GM12878 (cell line): Measurements from ENCODE around the gene CD151. TPM values are rescaled to one million over a fixed set of nuclear protein-coding genes. Genes with fewer than 3 reads are reported as not detected.

Experiments
- ATAC-seq: fragments of 200-7000 bp; cut with Tn5 transposase; 3 replicates; pipeline ENCODE4 v1.9.1; 2020; ENCODE audit warnings: mild to moderate bottlenecking, moderate library complexity
- BruUV-seq: library from RNA; stranded (reverse); fragments of 400-500 nt; replicated peaks from 2 replicates; lab custom pipeline; 2021; lab: Mats Ljungman, UMichigan
- CTCF ChIA-PET: fragments of 300-600 bp; sonication (Branson Sonifier 250); formaldehyde crosslinking; extraction: SDS; loops from one replicate; lab custom pipeline; 2021; ENCODE audit warnings: inconsistent platforms; lab: Yijun Ruan, JAX
- POLR2A ChIA-PET: fragments of 350-600 bp; formaldehyde crosslinking; extraction: SDS; loops from one replicate; lab custom pipeline; 2021; ENCODE audit warnings: inconsistent platforms; lab: Charles Lee
- RAD21 ChIA-PET: fragments of 300-600 bp; sonication (Branson Sonifier 250); formaldehyde crosslinking; loops from one replicate; lab custom pipeline; 2023; ENCODE audit warnings: antibody characterized with exemption; ENCODE audit not compliant: unreplicated experiment; lab: Charles Lee
- SMC1A ChIA-PET: fragments of 300-600 bp; sonication (Branson Sonifier 250); formaldehyde crosslinking; loops from one replicate; lab custom pipeline; 2023; ENCODE audit not compliant: unreplicated experiment, uncharacterized antibody; lab: Charles Lee
- DNase-seq: peaks from one replicate; pipeline ENCODE4 v3.0.0-alpha.2; 2011; ENCODE audit warnings: low read depth, low spot score
- FAIRE-seq: peaks from 3 replicates; lab custom pipeline; 2011; peaks lifted over from hg19 to GRCh38; lab: Jason Lieb, UNC
- H2AFZ ChIP-seq: 2 replicates; pipeline ENCODE4 v1.6.0; 2011; ENCODE audit warnings: low read depth, low read length, control low read depth; ENCODE audit not compliant: control insufficient read depth
- H3K27ac ChIP-seq: 2 replicates; pipeline ENCODE4 v1.5.1; 2011; ENCODE audit warnings: control low read depth; ENCODE audit not compliant: control insufficient read depth, insufficient read depth
- H3K27me3 ChIP-seq, 2 experiments: replicated peaks in 1 of 2; 2 replicates each; pipeline versions ENCODE4 v1.6.0 to v1.6.1; 2011; ENCODE audit warnings: low read length in 1 of 2; ENCODE audit not compliant: control insufficient read depth in 2 of 2, insufficient read depth in 2 of 2
- H3K36me3 ChIP-seq, 2 experiments: 2 replicates each; pipeline ENCODE4 v1.5.1; 2011; ENCODE audit warnings: low read length in 1 of 2; ENCODE audit not compliant: control insufficient read depth in 2 of 2, insufficient read depth in 2 of 2
- H3K4me1 ChIP-seq: 2 replicates; pipeline ENCODE4 v1.6.1; 2011; ENCODE audit warnings: mild to moderate bottlenecking, low read length, moderate library complexity, mixed read lengths; ENCODE audit not compliant: control insufficient read depth, insufficient read depth
- H3K4me2 ChIP-seq: 2 replicates; pipeline ENCODE4 v1.6.0; 2011; ENCODE audit warnings: control low read depth; ENCODE audit not compliant: control insufficient read depth, insufficient read depth
- H3K4me3 ChIP-seq: fragments of 200-600 bp; sonication (generic); 2 replicates; pipeline ENCODE4 v1.5.1; 2016
- H3K79me2 ChIP-seq: 2 replicates; pipeline ENCODE4 v1.6.0; 2011; ENCODE audit warnings: low read length; ENCODE audit not compliant: control insufficient read depth, insufficient read depth
- H3K9ac ChIP-seq: 2 replicates; pipeline ENCODE4 v1.8.0; 2011; ENCODE audit warnings: low read length, control low read depth, mixed read lengths; ENCODE audit not compliant: control insufficient read depth, insufficient read depth
- H3K9me3 ChIP-seq: replicated peaks from 3 replicates; pipeline ENCODE4 v1.5.1; 2011; ENCODE audit warnings: mild to moderate bottlenecking, low read length; ENCODE audit not compliant: control insufficient read depth, insufficient read depth
- H4K20me1 ChIP-seq: 2 replicates; pipeline ENCODE4 v1.6.0; 2011; ENCODE audit not compliant: control insufficient read depth, insufficient read depth
- BHLHE40 ChIP-seq, 2 experiments: fragments of 450-650 bp in 1 of 2; IDR thresholded peaks; 2 replicates each; pipeline ENCODE4 v1.6.1; 2011 to 2017; ENCODE audit warnings: low read depth in 2 of 2, borderline replicate concordance in 1 of 2, improper control_type of control experiment in 1 of 2, low read length in 1 of 2, mild to moderate bottlenecking in 1 of 2
- HCFC1 ChIP-seq: fragments of 150-350 bp; IDR thresholded peaks from 2 replicates; pipeline ENCODE4 v1.6.1; 2014; ENCODE audit warnings: low read length
- HDAC2 ChIP-seq: fragments of 200-600 bp; sonication (generic); IDR thresholded peaks from 2 replicates; pipeline ENCODE4 v1.6.1; 2017
- POLR2AphosphoS5 ChIP-seq: IDR thresholded peaks from 2 replicates; pipeline ENCODE4 v1.6.1; 2011; ENCODE audit warnings: mild to moderate bottlenecking, low read length, inconsistent platforms
- SMC3 ChIP-seq: IDR thresholded peaks from 2 replicates; pipeline ENCODE4 v1.6.1; 2011; ENCODE audit warnings: low read length, improper control_type of control experiment, borderline replicate concordance
- WGBS: methylation state at CpG from one replicate; pipeline ENCODE4 v1.1.6; 2016; ENCODE audit warnings: low lambda C conversion rate; ENCODE audit not compliant: insufficient replicate concordance, insufficient coverage; ENCODE audit errors: missing lambda C conversion rate; 5-methylcytosine and 5-hydroxymethylcytosine counted together
- in situ Hi-C: fragments of 300-500 bp; cut with MboI; formaldehyde crosslinking; loops from 9 replicates; pipeline ENCODE4 v1.14.3; 2018; ENCODE audit warnings: mixed read lengths
- intact Hi-C: fragments of 100-400 bp; cut with micrococcal nuclease; formaldehyde crosslinking; loops from one replicate; pipeline ENCODE4 v1.14.2; 2022; ENCODE audit not compliant: unreplicated experiment
- polyA plus RNA-seq, 11 experiments: library from polyadenylated mRNA; depleted of rRNA in 4 of 11; unstranded in 6 of 11; stranded (reverse) in 5 of 11; fragments of >200 nt; fragmentation: Nextera tagmentation in 4 of 11; fragmentation: Illumina TruSeq in 1 of 11; extraction: Ambion mirVana in 4 of 11; extraction: Trizol in 1 of 11; gene quantifications; 1 replicate in 1 of 11; 2 replicates in 10 of 11; pipeline versions ENCODE4 v1.2.1 to v1.2.3, GENCODE V29; 2011 to 2016; ENCODE audit warnings: inconsistent platforms in 2 of 11, missing spikeins in 2 of 11, low read depth in 1 of 11
- total RNA-seq, 4 experiments: library from RNA; depleted of rRNA in 3 of 4; stranded (reverse); fragments of >200 nt in 3 of 4; fragmentation: Illumina TruSeq in 1 of 4; extraction: Trizol in 1 of 4; gene quantifications; 2 replicates each; pipeline versions ENCODE4 v1.2.1 to v1.2.3, GENCODE V29; 2013 to 2021

CD151 gene
- total and polyA plus RNA-seq, 10 of the 15 experiments (the other 5 are each of a cell fraction or from before 2014, with no cell fraction given), result 0.52 to 41.7 (median 14.7) TPM

DNA sequence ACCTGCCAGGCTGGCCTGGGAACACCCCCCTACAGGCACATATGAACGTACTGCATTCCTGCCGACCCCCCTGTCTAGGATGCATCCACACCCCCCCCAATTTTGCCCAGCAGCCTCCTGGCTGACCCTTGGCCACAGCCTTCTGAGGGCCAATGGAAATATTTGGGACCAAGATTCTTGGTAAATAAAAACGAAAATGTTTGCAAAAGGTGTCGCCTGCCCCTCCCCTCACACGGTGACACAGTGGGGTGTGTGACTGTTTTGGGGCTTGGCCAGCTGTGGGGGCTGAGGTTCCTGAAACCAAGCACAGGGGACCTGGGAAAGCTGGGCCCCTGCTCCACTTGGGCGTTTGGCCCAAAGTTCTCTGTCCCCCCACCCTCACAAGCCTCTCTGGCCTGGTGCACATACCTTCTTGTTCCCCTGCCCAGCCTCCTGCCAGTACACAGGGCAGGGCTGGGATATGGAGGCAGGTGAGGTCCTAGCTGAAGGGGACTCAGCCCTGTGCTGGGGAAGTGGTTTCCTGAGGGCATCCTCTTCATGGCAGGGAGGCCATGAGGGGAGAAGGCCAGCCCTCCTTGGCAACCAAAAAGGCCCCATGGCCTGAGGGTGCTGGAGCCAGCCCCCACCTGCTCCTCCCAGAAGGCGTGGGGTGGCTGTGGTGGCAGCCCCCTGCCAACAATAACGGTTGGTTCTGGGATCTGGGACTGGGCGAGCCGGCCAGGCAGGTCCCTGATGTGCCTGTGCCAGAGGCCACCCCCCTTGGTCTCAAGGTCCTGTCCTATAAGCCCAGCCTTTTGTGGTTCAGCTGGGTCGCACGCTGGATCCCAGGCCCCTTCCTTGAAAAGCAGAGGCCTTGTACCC is 7.2 kb upstream of the CD151 start:
- H3K9ac ChIP-seq, result no peak overlapping the region
- BruUV-seq, result no TSS peak
- H3K27ac ChIP-seq, result no peak overlapping the region
- POLR2A ChIA-PET, result interaction anchor here (0.6 to 1.4 kb wide), 3 partner anchors 9 to 47 kb away, joined by 3 to 4 read pairs (median 3); no protein-coding TSS in a partner anchor
- WGBS, result 81% methylated on average over 12 of the region's 12 CpGs
- peaks cover 30% of the 10 kb centered on the region for H3K4me1 ChIP-seq
- H4K20me1 ChIP-seq, result no peaks in the 10 kb centered on the region; the same call in 1 of the 2 replicates
- intact Hi-C loops (no loop called here), in situ Hi-C loops (no loop called here)
- SMC1A ChIA-PET, result no interaction called here
- CTCF ChIA-PET, result no interaction called here
- H3K4me3 ChIP-seq, result no peak overlapping the region
- H2AFZ ChIP-seq, result no peak overlapping the region
- RAD21 ChIA-PET, result interaction anchor here (0.6 kb wide), 1 partner anchor 20 kb away, joined by 3 read pairs; no protein-coding TSS in a partner anchor
- no peak overlapping the region for H3K4me2 ChIP-seq
- no peaks in the 10 kb centered on the region; a peak in 1 of 4 replicates for H3K27me3 ChIP-seq
- no peak for TF ChIP-seq HCFC1
- peak; percentile 44; the same call in 1 of the 2 replicates for TF ChIP-seq POLR2AphosphoS5
- no peaks in the 10 kb centered on the region; a peak in 2 of 4 replicates for H3K36me3 ChIP-seq
- DNase-seq (no peak), FAIRE-seq (no peak), ATAC-seq (no peak)
- H3K79me2 ChIP-seq, result peaks cover 2% of the 10 kb centered on the region
- no peaks in the 10 kb centered on the region for H3K9me3 ChIP-seq

DNA sequence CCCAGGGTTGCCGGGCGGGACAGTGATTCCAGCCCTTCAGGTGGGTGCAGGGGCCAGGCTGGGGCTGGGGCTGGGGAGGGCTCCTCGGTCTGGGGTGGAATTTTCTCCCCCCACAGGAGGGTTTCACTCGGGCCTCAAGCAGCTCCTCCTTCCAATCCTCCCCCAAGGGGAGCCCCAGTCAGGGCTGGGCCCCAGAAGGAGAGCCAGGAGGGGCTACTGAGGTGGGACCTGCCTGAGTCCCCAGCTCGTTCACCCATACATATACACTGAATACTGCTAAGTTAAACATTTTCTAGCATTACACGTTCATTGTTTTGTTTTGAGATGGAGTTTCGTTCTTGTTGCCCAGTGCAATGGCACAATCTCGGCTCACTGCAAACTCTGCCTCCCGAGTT is 6.5 kb upstream of the CD151 start:
- whole genome bisulfite sequencing, result 25% methylated on average over 6 of the region's 9 CpGs
- H3K4me2 ChIP-seq, result peak overlapping the region; percentile 100
- peaks cover 33% of the 10 kb centered on the region for H3K4me1 ChIP-seq
- no peaks in the 10 kb centered on the region; a peak in 3 of 4 replicates for H3K27me3 ChIP-seq
- H4K20me1 ChIP-seq, result no peaks in the 10 kb centered on the region
- BruUV-seq, result no TSS peak
- H3K79me2 ChIP-seq, result no peaks in the 10 kb centered on the region
- intact Hi-C loops (no loop called here), in situ Hi-C loops (no loop called here)
- SMC1A ChIA-PET, result interaction anchor here (0.6 kb wide), 1 partner anchor 15 kb away, joined by 3 read pairs; no protein-coding TSS in a partner anchor
- no peak for TF ChIP-seq BHLHE40 (IDR thresholded peaks at IDR 0.05; ENCODE audit: borderline replicate concordance in 1 of 2, low read depth in 2 of 2, low read length in 1 of 2)
- TF ChIP-seq SMC3, result no peak
- TF ChIP-seq HDAC2, result no peak
- H3K27ac ChIP-seq, result no peak overlapping the region
- no peaks in the 10 kb centered on the region for H3K9me3 ChIP-seq
- POLR2A ChIA-PET, result interaction anchor here (0.7 kb wide), 1 partner anchor 17 kb away, joined by 3 read pairs; no protein-coding TSS in a partner anchor
- no peaks in the 10 kb centered on the region; a peak in 2 of 4 replicates for H3K36me3 ChIP-seq
- RAD21 ChIA-PET, result no interaction called here
- H2AFZ ChIP-seq, result no peak overlapping the region
- peak; percentile 9 for ATAC-seq
- no peak for DNase-seq
- no peak overlapping the region for H3K9ac ChIP-seq
- H3K4me3 ChIP-seq, result peak overlapping the region; percentile 93
- CTCF ChIA-PET, result no interaction called here
- no peak for FAIRE-seq
